Activated T-helper 9 cell treated with anti-CD3 and anti-CD28 coated beads, Interleukin-2, amount 50 U/mL, for 16 hours (primary cell): ENCODE results near the gene NR2F1-AS1.

Experiments used
- DNase-seq: peaks from one replicate; pipeline ENCODE4 v3.0.0-alpha.2; 2020; ENCODE audit warnings: low read depth

Gene NR2F1-AS1

GRCh38 chr5:93580927-93581445, at the start of gene NR2F1-AS1:
Gene NR2F1-AS1 (minus strand): TSS chr5:93581219.
- DNase-seq, result no peak

- no peak for DNase-seq
Observed at GRCh38 chr5:93626801-93627200, 45.8 kb upstream of the NR2F1-AS1 start.

- DNase-seq, result no peak
Observed at GRCh38 chr5:93623153-93623552, 42.1 kb upstream of the NR2F1-AS1 start.

- DNase-seq, result no peak
Observed at GRCh38 chr5:93622240-93622885, 41.3 kb upstream of the NR2F1-AS1 start.

- no peak for DNase-seq
Observed at GRCh38 chr5:93621327-93621798, 40.3 kb upstream of the NR2F1-AS1 start.

GRCh38 chr5:93620487-93621326, 39.7 kb upstream of the NR2F1-AS1 start:
- DNase-seq, result peak; percentile 34

- no peak for DNase-seq
Observed at GRCh38 chr5:93616538-93617174, 35.6 kb upstream of the NR2F1-AS1 start.

GRCh38 chr5:93612855-93613243, 31.8 kb upstream of the NR2F1-AS1 start:
- DNase-seq, result no peak

GRCh38 chr5:93611976-93612854, 31.2 kb upstream of the NR2F1-AS1 start:
- DNase-seq, result no peak

GRCh38 chr5:93611273-93611975, 30.4 kb upstream of the NR2F1-AS1 start:
- no peak for DNase-seq

GRCh38 chr5:93610581-93611272, 29.7 kb upstream of the NR2F1-AS1 start:
- DNase-seq, result no peak

- no peak for DNase-seq
Observed at GRCh38 chr5:93609762-93610161, 28.7 kb upstream of the NR2F1-AS1 start.

- DNase-seq, result no peak
Observed at GRCh38 chr5:93608855-93609254, 27.8 kb upstream of the NR2F1-AS1 start.

- no peak for DNase-seq
Observed at GRCh38 chr5:93607367-93608258, 26.6 kb upstream of the NR2F1-AS1 start.

- no peak for DNase-seq
Observed at GRCh38 chr5:93606382-93606752, 25.3 kb upstream of the NR2F1-AS1 start.

GRCh38 chr5:93604644-93605515, 23.9 kb upstream of the NR2F1-AS1 start:
- no peak for DNase-seq

- DNase-seq, result no peak
Observed at GRCh38 chr5:93603793-93604643, 23.0 kb upstream of the NR2F1-AS1 start.
